WTC11 (cell line): Measurements from ENCODE around the gene LIG1. TPM values are rescaled to one million over a fixed set of nuclear protein-coding genes. Genes with fewer than 3 reads are reported as not detected.
A peak's percentile ranks its signal among the peaks of the same experiment; 100 is the strongest.

ENCODE experiments used
- ATAC-seq: fragments of 200-7000 bp; cut with Tn5 transposase; 2 replicates; pipeline ENCODE4 v1.10.0; 2021; ENCODE audit warnings: mild to moderate bottlenecking, moderate library complexity
- CTCF ChIA-PET: fragments of 300-600 bp; sonication (Branson Sonifier 250); formaldehyde crosslinking; loops from one replicate; lab custom pipeline; 2021; ENCODE audit warnings: antibody characterized with exemption; lab: Charles Lee
- POLR2A ChIA-PET: fragments of 350-600 bp; sonication (Branson Sonifier 250); formaldehyde crosslinking; loops from one replicate; lab custom pipeline; 2021; ENCODE audit warnings: antibody characterized with exemption; lab: Charles Lee
- DNase-seq: peaks from one replicate; pipeline ENCODE4 v3.0.0; 2021; ENCODE audit warnings: low spot score
- H3K27ac Mint-ChIP-seq: 2 replicates; pipeline ENCODE4 v1.8.0; 2021; ENCODE audit warnings: mixed read lengths
- H3K27me3 Mint-ChIP-seq: 2 replicates; pipeline ENCODE4 v1.8.0; 2021; ENCODE audit warnings: low read depth, mild to moderate bottlenecking, moderate library complexity, mixed read lengths
- H3K36me3 Mint-ChIP-seq: 2 replicates; pipeline ENCODE4 v1.8.0; 2021; ENCODE audit warnings: mixed read lengths
- H3K4me1 Mint-ChIP-seq: 2 replicates; pipeline ENCODE4 v1.8.0; 2022; ENCODE audit warnings: mixed read lengths
- H3K4me3 Mint-ChIP-seq: 2 replicates; pipeline ENCODE4 v1.8.0; 2021; ENCODE audit warnings: mild to moderate bottlenecking, moderate library complexity, mixed read lengths
- H3K9me3 Mint-ChIP-seq: 2 replicates; pipeline ENCODE4 v1.8.0; 2021; ENCODE audit warnings: mixed read lengths
- ATF1 ChIP-seq: sonication (generic); formaldehyde crosslinking; IDR thresholded peaks from 2 replicates; pipeline ENCODE4 v1.8.1; 2023; ENCODE audit warnings: mild to moderate bottlenecking, moderate library complexity, missing genetic modification reagents
- CREB1 ChIP-seq: sonication (generic); formaldehyde crosslinking; IDR thresholded peaks from 2 replicates; pipeline ENCODE4 v1.8.0; 2023; ENCODE audit warnings: mild to moderate bottlenecking, missing genetic modification reagents
- ESRRA ChIP-seq: sonication (generic); formaldehyde crosslinking; IDR thresholded peaks from 2 replicates; pipeline ENCODE4 v1.8.1; 2022; ENCODE audit warnings: mild to moderate bottlenecking, missing genetic modification reagents, borderline replicate concordance
- FOXP1 ChIP-seq: sonication (generic); formaldehyde crosslinking; IDR thresholded peaks from 2 replicates; pipeline ENCODE4 v1.8.0; 2022; ENCODE audit warnings: missing genetic modification reagents, mild to moderate bottlenecking, moderate library complexity, borderline replicate concordance
- JAZF1 ChIP-seq: fragments of 250-450 bp; sonication (Bioruptor Pico); IDR thresholded peaks from 2 replicates; pipeline ENCODE4 v1.9.0; 2021; ENCODE audit warnings: moderate library complexity, mild to moderate bottlenecking, inconsistent platforms
- JUN ChIP-seq: sonication (generic); formaldehyde crosslinking; IDR thresholded peaks from 2 replicates; pipeline ENCODE4 v1.8.0; 2023; ENCODE audit warnings: mild to moderate bottlenecking, missing genetic modification reagents
- MXD4 ChIP-seq: fragments of 250-450 bp; sonication (Bioruptor Pico); IDR thresholded peaks from 2 replicates; pipeline ENCODE4 v1.8.0; 2021; ENCODE audit warnings: mild to moderate bottlenecking, moderate library complexity, borderline replicate concordance
- NR1H2 ChIP-seq: sonication (generic); formaldehyde crosslinking; IDR thresholded peaks from 2 replicates; pipeline ENCODE4 v1.9.0; 2021; ENCODE audit warnings: mild to moderate bottlenecking, moderate library complexity, missing genetic modification reagents
- PRRX2 ChIP-seq: fragments of 250-450 bp; sonication (Bioruptor Pico); IDR thresholded peaks from 2 replicates; pipeline ENCODE4 v1.8.0; 2021; ENCODE audit warnings: mild to moderate bottlenecking
- ZNF138 ChIP-seq: sonication (generic); formaldehyde crosslinking; conservative IDR thresholded peaks from 2 replicates; pipeline ENCODE4 v1.8.1; 2022; ENCODE audit warnings: mild to moderate bottlenecking, moderate library complexity, missing genetic modification reagents
- total RNA-seq: library from RNA; stranded (reverse); gene quantifications from 3 replicates; pipeline ENCODE4 v1.2.3, GENCODE V29; 2021
- TF ChIP-seq, protein P1 (sequence below): sonication (generic); formaldehyde crosslinking; IDR thresholded peaks from 2 replicates; pipeline ENCODE4 v1.8.1; 2023; ENCODE audit warnings: mild to moderate bottlenecking, missing genetic modification reagents, borderline replicate concordance
- TF ChIP-seq, protein P2 (sequence below): sonication (generic); formaldehyde crosslinking; IDR thresholded peaks from 2 replicates; pipeline ENCODE4 v1.8.1; 2022; ENCODE audit warnings: low read depth, mild to moderate bottlenecking, moderate library complexity, missing genetic modification reagents, borderline replicate concordance
- TF ChIP-seq, protein P3 (sequence below): sonication (generic); formaldehyde crosslinking; IDR thresholded peaks from 2 replicates; pipeline ENCODE4 v1.8.1; 2023; ENCODE audit warnings: mild to moderate bottlenecking, missing genetic modification reagents
- TF ChIP-seq, protein P4 (sequence below): sonication (generic); formaldehyde crosslinking; IDR thresholded peaks from 2 replicates; pipeline ENCODE4 v1.8.1; 2022; ENCODE audit warnings: low read depth, missing genetic modification reagents, borderline replicate concordance
- TF ChIP-seq, protein P5 (sequence below): sonication (generic); formaldehyde crosslinking; IDR thresholded peaks from 2 replicates; pipeline ENCODE4 v1.8.0; 2023; ENCODE audit warnings: missing genetic modification reagents, mild to moderate bottlenecking, borderline replicate concordance
- TF ChIP-seq, protein P6 (sequence below): sonication (generic); formaldehyde crosslinking; IDR thresholded peaks from 2 replicates; pipeline ENCODE4 v1.8.0; 2023; ENCODE audit warnings: missing genetic modification reagents

Gene LIG1
- total RNA-seq, 1 experiment from 2014 or later: 119 TPM

DNA sequence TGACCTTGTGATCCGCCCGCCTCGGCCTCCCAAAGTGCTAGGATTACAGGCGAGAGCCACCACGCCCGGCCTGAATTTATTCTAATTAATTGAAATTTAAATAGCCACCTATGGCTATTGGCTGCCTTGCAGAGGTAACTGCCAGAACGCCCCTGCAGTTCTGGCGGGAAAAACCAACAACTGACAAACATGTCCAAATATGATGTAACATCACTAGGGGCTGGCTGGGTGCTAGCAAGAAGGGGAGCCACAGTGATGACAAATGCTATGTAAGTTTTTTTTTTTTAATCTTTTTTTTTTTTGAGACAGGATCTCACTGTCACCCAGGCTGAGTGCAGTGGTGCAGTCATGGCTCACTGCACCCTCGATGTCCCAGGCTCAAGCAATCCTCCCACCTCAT is 13.2 kb upstream of the LIG1 start (continued):
- TF ChIP-seq, protein P1, sequence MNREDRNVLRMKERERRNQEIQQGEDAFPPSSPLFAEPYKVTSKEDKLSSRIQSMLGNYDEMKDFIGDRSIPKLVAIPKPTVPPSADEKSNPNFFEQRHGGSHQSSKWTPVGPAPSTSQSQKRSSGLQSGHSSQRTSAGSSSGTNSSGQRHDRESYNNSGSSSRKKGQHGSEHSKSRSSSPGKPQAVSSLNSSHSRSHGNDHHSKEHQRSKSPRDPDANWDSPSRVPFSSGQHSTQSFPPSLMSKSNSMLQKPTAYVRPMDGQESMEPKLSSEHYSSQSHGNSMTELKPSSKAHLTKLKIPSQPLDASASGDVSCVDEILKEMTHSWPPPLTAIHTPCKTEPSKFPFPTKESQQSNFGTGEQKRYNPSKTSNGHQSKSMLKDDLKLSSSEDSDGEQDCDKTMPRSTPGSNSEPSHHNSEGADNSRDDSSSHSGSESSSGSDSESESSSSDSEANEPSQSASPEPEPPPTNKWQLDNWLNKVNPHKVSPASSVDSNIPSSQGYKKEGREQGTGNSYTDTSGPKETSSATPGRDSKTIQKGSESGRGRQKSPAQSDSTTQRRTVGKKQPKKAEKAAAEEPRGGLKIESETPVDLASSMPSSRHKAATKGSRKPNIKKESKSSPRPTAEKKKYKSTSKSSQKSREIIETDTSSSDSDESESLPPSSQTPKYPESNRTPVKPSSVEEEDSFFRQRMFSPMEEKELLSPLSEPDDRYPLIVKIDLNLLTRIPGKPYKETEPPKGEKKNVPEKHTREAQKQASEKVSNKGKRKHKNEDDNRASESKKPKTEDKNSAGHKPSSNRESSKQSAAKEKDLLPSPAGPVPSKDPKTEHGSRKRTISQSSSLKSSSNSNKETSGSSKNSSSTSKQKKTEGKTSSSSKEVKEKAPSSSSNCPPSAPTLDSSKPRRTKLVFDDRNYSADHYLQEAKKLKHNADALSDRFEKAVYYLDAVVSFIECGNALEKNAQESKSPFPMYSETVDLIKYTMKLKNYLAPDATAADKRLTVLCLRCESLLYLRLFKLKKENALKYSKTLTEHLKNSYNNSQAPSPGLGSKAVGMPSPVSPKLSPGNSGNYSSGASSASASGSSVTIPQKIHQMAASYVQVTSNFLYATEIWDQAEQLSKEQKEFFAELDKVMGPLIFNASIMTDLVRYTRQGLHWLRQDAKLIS: no peak
- TF ChIP-seq, protein P2, sequence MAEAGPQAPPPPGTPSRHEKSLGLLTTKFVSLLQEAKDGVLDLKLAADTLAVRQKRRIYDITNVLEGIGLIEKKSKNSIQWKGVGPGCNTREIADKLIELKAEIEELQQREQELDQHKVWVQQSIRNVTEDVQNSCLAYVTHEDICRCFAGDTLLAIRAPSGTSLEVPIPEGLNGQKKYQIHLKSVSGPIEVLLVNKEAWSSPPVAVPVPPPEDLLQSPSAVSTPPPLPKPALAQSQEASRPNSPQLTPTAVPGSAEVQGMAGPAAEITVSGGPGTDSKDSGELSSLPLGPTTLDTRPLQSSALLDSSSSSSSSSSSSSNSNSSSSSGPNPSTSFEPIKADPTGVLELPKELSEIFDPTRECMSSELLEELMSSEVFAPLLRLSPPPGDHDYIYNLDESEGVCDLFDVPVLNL: no peak
- no peak for TF ChIP-seq PRRX2 (CRISPR knock-in tag)

DNA sequence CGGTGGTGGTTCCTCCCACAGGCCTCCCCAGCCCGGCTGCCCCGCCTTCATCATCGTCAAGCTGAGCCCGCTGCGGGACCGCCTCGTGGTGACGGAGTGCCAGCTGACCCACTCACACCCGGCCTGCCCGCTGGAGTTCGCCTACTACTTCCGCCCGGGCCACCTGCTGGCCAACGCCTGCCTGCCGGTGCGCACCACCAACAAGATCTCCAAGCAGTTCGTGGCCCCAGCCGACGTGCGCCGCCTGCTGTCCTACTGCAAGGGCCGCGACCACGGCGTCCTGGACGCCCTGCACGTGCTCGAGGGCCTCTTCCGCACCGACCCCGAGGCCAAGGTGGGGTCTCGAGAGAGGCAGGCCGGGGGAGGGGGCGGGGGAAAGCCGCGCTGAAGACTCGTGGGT is 12.3 kb upstream of the LIG1 start:
- ChIA-PET CTCF (interaction anchor here (0.7 to 1.0 kb wide), 2 partner anchors 11 to 115 kb away, joined by 4 to 5 read pairs; partner anchors contain the start of genes LIG1 and ZSWIM9), POLR2A (no interaction called here)
- H3K27ac Mint-ChIP-seq: no peak overlapping the region
- H3K4me1 Mint-ChIP-seq: no peaks in the 10 kb centered on the region
- peaks cover 21% of the 10 kb centered on the region for H3K9me3 Mint-ChIP-seq
- DNase-seq (peak; percentile 32), ATAC-seq (peak; percentile 26)
- H3K36me3 Mint-ChIP-seq: peaks cover 36% of the 10 kb centered on the region
- H3K4me3 Mint-ChIP-seq: no peak overlapping the region
- no peaks in the 10 kb centered on the region for H3K27me3 Mint-ChIP-seq
- no peak for TF ChIP-seq ZNF138 (CRISPR knock-in tag)
- peak; percentile 54; the same call in 1 of the 2 replicates for TF ChIP-seq FOXP1 (CRISPR knock-in tag)

DNA sequence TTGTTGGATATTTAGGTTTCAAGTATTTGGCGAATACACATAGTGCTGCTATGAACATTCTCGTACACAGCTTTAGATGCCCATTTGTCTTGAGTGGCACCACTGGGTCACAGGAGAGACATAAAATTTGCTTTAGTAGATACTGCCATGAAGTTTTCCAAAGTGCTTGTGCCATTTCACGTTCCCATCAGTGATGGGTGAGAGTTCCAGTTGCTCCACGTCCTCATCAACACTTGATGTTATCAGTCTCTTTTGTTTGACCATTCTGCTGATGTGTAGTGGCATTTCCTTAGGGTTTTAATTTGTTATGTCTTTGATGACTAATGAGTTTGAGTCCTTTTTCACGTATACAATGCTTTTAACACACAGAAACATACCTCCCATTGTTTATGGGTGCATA is 11.4 kb upstream of the LIG1 start:
- ChIA-PET POLR2A (no interaction called here), CTCF (interaction anchor here (1.0 kb wide), 1 partner anchor 11 kb away, joined by 5 read pairs; the partner anchor contains the start of genes LIG1 and ZSWIM9)
- DNase-seq (no peak), ATAC-seq (no peak)
- Mint-ChIP-seq H3K27me3 (no peaks in the 10 kb centered on the region), H3K36me3 (peaks cover 37% of the 10 kb centered on the region), H3K4me1 (no peaks in the 10 kb centered on the region), H3K9me3 (peaks cover 21% of the 10 kb centered on the region), H3K27ac (no peak overlapping the region), H3K4me3 (no peak overlapping the region)
- TF ChIP-seq ESRRA (no peak), CREB1 (CRISPR knock-in tag) (no peak), JUN (no peak), MXD4 (CRISPR knock-in tag) (no peak)
- TF ChIP-seq, protein P3, sequence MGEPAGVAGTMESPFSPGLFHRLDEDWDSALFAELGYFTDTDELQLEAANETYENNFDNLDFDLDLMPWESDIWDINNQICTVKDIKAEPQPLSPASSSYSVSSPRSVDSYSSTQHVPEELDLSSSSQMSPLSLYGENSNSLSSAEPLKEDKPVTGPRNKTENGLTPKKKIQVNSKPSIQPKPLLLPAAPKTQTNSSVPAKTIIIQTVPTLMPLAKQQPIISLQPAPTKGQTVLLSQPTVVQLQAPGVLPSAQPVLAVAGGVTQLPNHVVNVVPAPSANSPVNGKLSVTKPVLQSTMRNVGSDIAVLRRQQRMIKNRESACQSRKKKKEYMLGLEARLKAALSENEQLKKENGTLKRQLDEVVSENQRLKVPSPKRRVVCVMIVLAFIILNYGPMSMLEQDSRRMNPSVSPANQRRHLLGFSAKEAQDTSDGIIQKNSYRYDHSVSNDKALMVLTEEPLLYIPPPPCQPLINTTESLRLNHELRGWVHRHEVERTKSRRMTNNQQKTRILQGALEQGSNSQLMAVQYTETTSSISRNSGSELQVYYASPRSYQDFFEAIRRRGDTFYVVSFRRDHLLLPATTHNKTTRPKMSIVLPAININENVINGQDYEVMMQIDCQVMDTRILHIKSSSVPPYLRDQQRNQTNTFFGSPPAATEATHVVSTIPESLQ (CRISPR knock-in tag): no peak

DNA sequence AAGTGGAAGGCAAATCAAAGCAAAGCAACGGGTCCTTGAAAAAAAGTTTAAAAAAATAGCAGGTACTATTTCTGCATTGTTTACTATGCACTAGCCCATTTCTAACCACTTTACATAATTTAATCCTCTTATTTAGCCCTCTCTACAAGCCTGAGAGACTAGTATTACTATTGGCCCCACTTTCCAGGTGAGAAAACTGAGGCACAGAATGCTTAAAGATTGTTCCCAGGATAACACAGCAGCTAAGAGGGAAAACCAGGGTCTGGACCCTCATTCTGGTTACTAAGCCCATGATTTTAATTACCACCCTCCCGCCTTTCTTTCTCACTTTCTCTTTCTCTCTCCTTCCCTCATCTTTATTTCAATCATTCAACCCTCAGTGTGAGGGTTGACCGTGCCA is 6.1 kb upstream of the LIG1 start:
- Mint-ChIP-seq H3K9me3 (peaks cover 12% of the 10 kb centered on the region), H3K4me1 (peaks cover 3% of the 10 kb centered on the region), H3K27me3 (no peaks in the 10 kb centered on the region), H3K27ac (no peak overlapping the region), H3K4me3 (no peak overlapping the region), H3K36me3 (peaks cover 49% of the 10 kb centered on the region)
- DNase-seq (no peak), ATAC-seq (no peak)
- CTCF ChIA-PET: no interaction called here
- POLR2A ChIA-PET: no interaction called here
- no peak for TF ChIP-seq FOXP1 (CRISPR knock-in tag)
- TF ChIP-seq, protein P4, sequence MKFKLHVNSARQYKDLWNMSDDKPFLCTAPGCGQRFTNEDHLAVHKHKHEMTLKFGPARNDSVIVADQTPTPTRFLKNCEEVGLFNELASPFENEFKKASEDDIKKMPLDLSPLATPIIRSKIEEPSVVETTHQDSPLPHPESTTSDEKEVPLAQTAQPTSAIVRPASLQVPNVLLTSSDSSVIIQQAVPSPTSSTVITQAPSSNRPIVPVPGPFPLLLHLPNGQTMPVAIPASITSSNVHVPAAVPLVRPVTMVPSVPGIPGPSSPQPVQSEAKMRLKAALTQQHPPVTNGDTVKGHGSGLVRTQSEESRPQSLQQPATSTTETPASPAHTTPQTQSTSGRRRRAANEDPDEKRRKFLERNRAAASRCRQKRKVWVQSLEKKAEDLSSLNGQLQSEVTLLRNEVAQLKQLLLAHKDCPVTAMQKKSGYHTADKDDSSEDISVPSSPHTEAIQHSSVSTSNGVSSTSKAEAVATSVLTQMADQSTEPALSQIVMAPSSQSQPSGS (CRISPR knock-in tag): no peak
- TF ChIP-seq ATF1: no peak
- TF ChIP-seq, protein P5, sequence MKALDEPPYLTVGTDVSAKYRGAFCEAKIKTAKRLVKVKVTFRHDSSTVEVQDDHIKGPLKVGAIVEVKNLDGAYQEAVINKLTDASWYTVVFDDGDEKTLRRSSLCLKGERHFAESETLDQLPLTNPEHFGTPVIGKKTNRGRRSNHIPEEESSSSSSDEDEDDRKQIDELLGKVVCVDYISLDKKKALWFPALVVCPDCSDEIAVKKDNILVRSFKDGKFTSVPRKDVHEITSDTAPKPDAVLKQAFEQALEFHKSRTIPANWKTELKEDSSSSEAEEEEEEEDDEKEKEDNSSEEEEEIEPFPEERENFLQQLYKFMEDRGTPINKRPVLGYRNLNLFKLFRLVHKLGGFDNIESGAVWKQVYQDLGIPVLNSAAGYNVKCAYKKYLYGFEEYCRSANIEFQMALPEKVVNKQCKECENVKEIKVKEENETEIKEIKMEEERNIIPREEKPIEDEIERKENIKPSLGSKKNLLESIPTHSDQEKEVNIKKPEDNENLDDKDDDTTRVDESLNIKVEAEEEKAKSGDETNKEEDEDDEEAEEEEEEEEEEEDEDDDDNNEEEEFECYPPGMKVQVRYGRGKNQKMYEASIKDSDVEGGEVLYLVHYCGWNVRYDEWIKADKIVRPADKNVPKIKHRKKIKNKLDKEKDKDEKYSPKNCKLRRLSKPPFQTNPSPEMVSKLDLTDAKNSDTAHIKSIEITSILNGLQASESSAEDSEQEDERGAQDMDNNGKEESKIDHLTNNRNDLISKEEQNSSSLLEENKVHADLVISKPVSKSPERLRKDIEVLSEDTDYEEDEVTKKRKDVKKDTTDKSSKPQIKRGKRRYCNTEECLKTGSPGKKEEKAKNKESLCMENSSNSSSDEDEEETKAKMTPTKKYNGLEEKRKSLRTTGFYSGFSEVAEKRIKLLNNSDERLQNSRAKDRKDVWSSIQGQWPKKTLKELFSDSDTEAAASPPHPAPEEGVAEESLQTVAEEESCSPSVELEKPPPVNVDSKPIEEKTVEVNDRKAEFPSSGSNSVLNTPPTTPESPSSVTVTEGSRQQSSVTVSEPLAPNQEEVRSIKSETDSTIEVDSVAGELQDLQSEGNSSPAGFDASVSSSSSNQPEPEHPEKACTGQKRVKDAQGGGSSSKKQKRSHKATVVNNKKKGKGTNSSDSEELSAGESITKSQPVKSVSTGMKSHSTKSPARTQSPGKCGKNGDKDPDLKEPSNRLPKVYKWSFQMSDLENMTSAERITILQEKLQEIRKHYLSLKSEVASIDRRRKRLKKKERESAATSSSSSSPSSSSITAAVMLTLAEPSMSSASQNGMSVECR (CRISPR knock-in tag): no peak
- TF ChIP-seq NR1H2: no peak
- TF ChIP-seq, protein P6, sequence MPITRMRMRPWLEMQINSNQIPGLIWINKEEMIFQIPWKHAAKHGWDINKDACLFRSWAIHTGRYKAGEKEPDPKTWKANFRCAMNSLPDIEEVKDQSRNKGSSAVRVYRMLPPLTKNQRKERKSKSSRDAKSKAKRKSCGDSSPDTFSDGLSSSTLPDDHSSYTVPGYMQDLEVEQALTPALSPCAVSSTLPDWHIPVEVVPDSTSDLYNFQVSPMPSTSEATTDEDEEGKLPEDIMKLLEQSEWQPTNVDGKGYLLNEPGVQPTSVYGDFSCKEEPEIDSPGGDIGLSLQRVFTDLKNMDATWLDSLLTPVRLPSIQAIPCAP (CRISPR knock-in tag): no peak
- TF ChIP-seq JAZF1 (CRISPR knock-in tag): no peak
